RPMI7951 (cell line): ENCODE measurements around the gene KCNAB1. TPM values are rescaled to one million over a fixed set of nuclear protein-coding genes. Genes with fewer than 3 reads are reported as not detected.

Experiments
- DNase-seq: peaks from one replicate; pipeline ENCODE4 v3.0.0-alpha.2; 2012; ENCODE audit warnings: low read depth
- total RNA-seq: library from RNA; depleted of rRNA; stranded (reverse); fragments of >200 nt; shearing (Covaris generic); gene quantifications from 2 replicates; pipeline ENCODE4 v1.2.3, GENCODE V29; 2014

Gene KCNAB1
- total RNA-seq, 1 experiment from 2014 or later = 0.96 TPM

- DNase-seq = peak; percentile 50
These were observed 329.6 kb downstream of the KCNAB1 start for GRCh38 chr3:156449710-156450574.

GRCh38 chr3:156455839-156456238 is 335.5 kb downstream of the KCNAB1 start:
- DNase-seq = peak; percentile 63

GRCh38 chr3:156456771-156457224 is 336.4 kb downstream of the KCNAB1 start:
- DNase-seq = peak; percentile 77

- no peak for DNase-seq
These were observed 339.1 kb downstream of the KCNAB1 start for GRCh38 chr3:156459434-156459833.

- no peak for DNase-seq
These were observed 339.8 kb downstream of the KCNAB1 start for GRCh38 chr3:156460206-156460611.

- DNase-seq = no peak
These were observed 341.5 kb downstream of the KCNAB1 start for GRCh38 chr3:156461889-156462288.

GRCh38 chr3:156463123-156463522 is 342.7 kb downstream of the KCNAB1 start:
- no peak for DNase-seq

GRCh38 chr3:156465194-156465593 is 344.8 kb downstream of the KCNAB1 start:
- DNase-seq = peak; percentile 12

GRCh38 chr3:156469456-156469855 is 349.1 kb downstream of the KCNAB1 start:
- DNase-seq = no peak

- peak; percentile 29 for DNase-seq
These were observed 351.1 kb downstream of the KCNAB1 start for GRCh38 chr3:156471431-156471830.

- DNase-seq = no peak
These were observed 351.8 kb downstream of the KCNAB1 start for GRCh38 chr3:156472150-156472549.

- DNase-seq = no peak
These were observed 352.3 kb downstream of the KCNAB1 start for GRCh38 chr3:156472684-156473083.

GRCh38 chr3:156473341-156473740 is 353.0 kb downstream of the KCNAB1 start:
- no peak for DNase-seq

- DNase-seq = no peak
These were observed 354.4 kb downstream of the KCNAB1 start for GRCh38 chr3:156474560-156475389.

- peak; percentile 54 for DNase-seq
These were observed 356.9 kb downstream of the KCNAB1 start for GRCh38 chr3:156477323-156477722.

- no peak for DNase-seq
These were observed 358.5 kb downstream of the KCNAB1 start for GRCh38 chr3:156478891-156479290.

GRCh38 chr3:156479604-156480003 is 359.2 kb downstream of the KCNAB1 start:
- no peak for DNase-seq

GRCh38 chr3:156480949-156481348 is 360.6 kb downstream of the KCNAB1 start:
- DNase-seq = no peak

- DNase-seq = no peak
These were observed 362.6 kb downstream of the KCNAB1 start for GRCh38 chr3:156483002-156483401.

GRCh38 chr3:156483426-156483825 is 363.0 kb downstream of the KCNAB1 start:
- peak; percentile 91 for DNase-seq

GRCh38 chr3:156483961-156484787 is 363.8 kb downstream of the KCNAB1 start:
- DNase-seq = peak; percentile 86

GRCh38 chr3:156488767-156489166 is 368.4 kb downstream of the KCNAB1 start:
- peak; percentile 89 for DNase-seq
